Measurements from ENCODE around the gene KCNJ12. TPM values are rescaled to one million over a fixed set of nuclear protein-coding genes. Genes with fewer than 3 reads are reported as not detected.
A peak's percentile ranks its signal among the peaks of the same experiment; 100 is the strongest.
"Not testable (repeated sequence)": the region's sequence is repeated elsewhere in the genome, so short reads cannot be mapped to it uniquely, and the experiment has no call there.

The KCNJ12 gene
- polyA plus RNA-seq, 1 donor: 4.5 TPM

GRCh38 chr17:21405904-21406400, 29.8 kb downstream of the KCNJ12 start:
- not testable (repeated sequence) for DNase-seq

GRCh38 chr17:21406616-21407404, 30.7 kb downstream of the KCNJ12 start:
- not testable (repeated sequence) for DNase-seq

GRCh38 chr17:21407752-21408151, 31.6 kb downstream of the KCNJ12 start:
- not testable (repeated sequence) for DNase-seq

GRCh38 chr17:21408224-21408623, 32.1 kb downstream of the KCNJ12 start:
- DNase-seq: not testable (repeated sequence)

GRCh38 chr17:21408766-21409300, 32.7 kb downstream of the KCNJ12 start:
- DNase-seq: not testable (repeated sequence)

- DNase-seq: not testable (repeated sequence)
Observed at GRCh38 chr17:21409388-21409787, 33.2 kb downstream of the KCNJ12 start.

GRCh38 chr17:21409971-21410370, 33.8 kb downstream of the KCNJ12 start:
- DNase-seq: not testable (repeated sequence)

- DNase-seq: not testable (repeated sequence)
Observed at GRCh38 chr17:21410371-21410770, 34.2 kb downstream of the KCNJ12 start.

- peak; percentile 29 for DNase-seq
Observed at GRCh38 chr17:21410906-21411678, 34.9 kb downstream of the KCNJ12 start.

GRCh38 chr17:21411679-21412205, 35.6 kb downstream of the KCNJ12 start:
- DNase-seq: not testable (repeated sequence)

GRCh38 chr17:21412207-21412681, 36.1 kb downstream of the KCNJ12 start:
- DNase-seq: not testable (repeated sequence)

GRCh38 chr17:21413570-21414279, 37.6 kb downstream of the KCNJ12 start:
- DNase-seq: not testable (repeated sequence)

GRCh38 chr17:21414616-21415015, 38.5 kb downstream of the KCNJ12 start:
- not testable (repeated sequence) for DNase-seq

- DNase-seq: not testable (repeated sequence)
Observed at GRCh38 chr17:21415166-21415990, 39.2 kb downstream of the KCNJ12 start.

- DNase-seq: not testable (repeated sequence)
Observed at GRCh38 chr17:21416471-21416981, 40.4 kb downstream of the KCNJ12 start.

- DNase-seq: not testable (repeated sequence)
Observed at GRCh38 chr17:21417349-21417748, 41.2 kb downstream of the KCNJ12 start.

- DNase-seq: no peak
Observed at GRCh38 chr17:21417921-21418320, 41.8 kb downstream of the KCNJ12 start.

- DNase-seq: no peak
Observed at GRCh38 chr17:21418446-21419298, 42.5 kb downstream of the KCNJ12 start.

Measured in left kidney (tissue), 2 donors.